Peyer's patch (tissue), 4 donors: ENCODE data around the gene ACER3.

Source experiments
- CTCF ChIP-seq, 6 experiments: fragments of 450-650 bp in 4 of 6; fragments of 200-600 bp in 2 of 6; sonication (generic) in 1 of 6; IDR thresholded peaks; one replicate each; pipeline ENCODE4 v1.5.1; 2017 to 2019; ENCODE audit warnings: antibody characterized with exemption in 6 of 6, mild to moderate bottlenecking in 3 of 6, moderate library complexity in 1 of 6
- POLR2A ChIP-seq, 2 donors: fragments of 450-650 bp; IDR thresholded peaks; one replicate each; pipeline ENCODE4 v1.5.1; 2017; ENCODE audit warnings: antibody characterized with exemption in 2 of 2, mild to moderate bottlenecking in 2 of 2, moderate library complexity in 2 of 2

- TF ChIP-seq POLR2A (IDR thresholded peaks at IDR 0.05) (peak in 1 of 2 donors; percentile 27), CTCF (IDR thresholded peaks at IDR 0.05) (no peak)
Measured at GRCh38 chr11:77035580-77035979, 174.9 kb downstream of the ACER3 start.
